Neural progenitor cell (in vitro differentiated cells): ENCODE data around the gene NKAIN2.

Source experiments
- CTCF ChIP-seq: fragments of 200-600 bp; sonication (generic); IDR thresholded peaks from 2 replicates; pipeline ENCODE4 v1.5.1; 2017; ENCODE audit warnings: antibody characterized with exemption, mild to moderate bottlenecking
- EZH2 ChIP-seq: fragments of 200-600 bp; sonication (generic); IDR thresholded peaks from 2 replicates; pipeline ENCODE4 v1.6.1; 2017; ENCODE audit warnings: antibody characterized with exemption, mild to moderate bottlenecking, moderate library complexity
- EZH2phosphoT487 ChIP-seq: fragments of 200-600 bp; sonication (generic); IDR thresholded peaks from 2 replicates; pipeline ENCODE4 v1.6.1; 2017; ENCODE audit warnings: antibody characterized with exemption

GRCh38 chr6:124512431-124512830, 708.8 kb downstream of the NKAIN2 start:
- no peak for TF ChIP-seq CTCF
- no peak for TF ChIP-seq EZH2
- no peak for TF ChIP-seq EZH2phosphoT487
